ENCODE measurements around the gene MAN1A1.

MAN1A1 gene

DNA sequence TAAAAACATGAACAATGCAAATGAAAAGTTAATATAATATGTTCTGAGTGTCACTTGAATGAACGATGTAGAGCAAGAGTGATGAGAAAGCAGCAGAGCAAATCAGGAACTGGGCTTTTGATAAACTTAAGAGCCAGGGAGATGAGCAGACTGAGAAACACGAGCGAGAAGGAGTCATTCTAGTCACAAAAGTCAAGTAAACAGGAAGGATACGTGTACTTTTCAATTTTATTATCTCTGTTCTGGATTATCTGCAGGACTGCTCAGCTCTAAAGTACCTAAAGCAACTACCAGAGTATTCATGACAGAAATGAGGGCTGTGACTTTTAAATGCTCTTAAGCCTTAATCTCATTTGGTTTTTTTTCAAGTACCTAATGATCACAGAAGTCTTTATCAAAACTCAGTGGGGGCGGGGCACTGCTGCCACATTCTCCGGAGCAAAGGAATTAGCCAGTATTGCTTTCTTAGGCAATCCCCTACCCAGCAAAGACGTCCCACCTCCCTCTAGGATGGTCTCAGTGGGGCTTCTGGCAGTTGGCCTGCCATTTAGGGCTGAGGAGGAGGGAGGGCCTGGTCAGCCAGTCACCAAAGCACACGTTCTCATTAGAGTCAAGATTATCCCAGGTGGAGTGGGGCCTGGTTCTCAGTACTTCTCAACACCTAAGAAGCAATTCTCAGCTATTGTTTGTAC, 8.6 kb downstream of the MAN1A1 start:
- DNase-seq (ENCODE audit: extremely low read depth, low read depth): no peak
- TF ChIP-seq, protein P1, sequence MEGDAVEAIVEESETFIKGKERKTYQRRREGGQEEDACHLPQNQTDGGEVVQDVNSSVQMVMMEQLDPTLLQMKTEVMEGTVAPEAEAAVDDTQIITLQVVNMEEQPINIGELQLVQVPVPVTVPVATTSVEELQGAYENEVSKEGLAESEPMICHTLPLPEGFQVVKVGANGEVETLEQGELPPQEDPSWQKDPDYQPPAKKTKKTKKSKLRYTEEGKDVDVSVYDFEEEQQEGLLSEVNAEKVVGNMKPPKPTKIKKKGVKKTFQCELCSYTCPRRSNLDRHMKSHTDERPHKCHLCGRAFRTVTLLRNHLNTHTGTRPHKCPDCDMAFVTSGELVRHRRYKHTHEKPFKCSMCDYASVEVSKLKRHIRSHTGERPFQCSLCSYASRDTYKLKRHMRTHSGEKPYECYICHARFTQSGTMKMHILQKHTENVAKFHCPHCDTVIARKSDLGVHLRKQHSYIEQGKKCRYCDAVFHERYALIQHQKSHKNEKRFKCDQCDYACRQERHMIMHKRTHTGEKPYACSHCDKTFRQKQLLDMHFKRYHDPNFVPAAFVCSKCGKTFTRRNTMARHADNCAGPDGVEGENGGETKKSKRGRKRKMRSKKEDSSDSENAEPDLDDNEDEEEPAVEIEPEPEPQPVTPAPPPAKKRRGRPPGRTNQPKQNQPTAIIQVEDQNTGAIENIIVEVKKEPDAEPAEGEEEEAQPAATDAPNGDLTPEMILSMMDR (IDR thresholded peaks at IDR 0.05; ENCODE audit: low read depth, low read length, missing control alignments): no peak
- H3K4me3 ChIP-seq (replicated peaks; ENCODE audit: low read depth, low read length): no peak overlapping the region

DNA sequence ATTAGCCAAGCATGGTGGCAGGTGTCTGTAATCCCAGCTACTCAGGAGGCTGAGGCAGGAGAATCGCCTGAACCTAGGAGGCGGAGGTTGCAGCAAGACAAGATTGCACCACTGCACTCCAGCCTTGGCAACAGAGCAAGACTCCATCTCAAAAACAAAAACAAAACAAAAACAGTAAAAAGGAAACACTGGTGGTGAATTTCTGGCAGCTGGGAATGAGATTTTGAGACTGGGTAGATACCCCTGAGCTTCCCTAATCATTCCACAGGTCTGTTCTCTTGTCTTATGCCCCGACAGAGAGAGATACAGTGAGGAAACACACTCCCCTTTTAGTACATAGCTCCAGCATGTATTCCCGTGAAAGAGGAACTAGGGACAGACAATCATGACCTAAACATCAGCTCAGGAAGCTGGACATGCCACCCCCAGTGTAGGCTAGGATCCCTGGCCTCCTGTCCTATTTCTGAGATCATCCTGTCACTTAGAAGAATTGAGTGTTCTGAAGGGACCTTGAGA, 9.6 kb downstream of the MAN1A1 start:
- TF ChIP-seq, protein P1 (IDR thresholded peaks at IDR 0.05; ENCODE audit: low read depth, low read length, missing control alignments): no peak
- H3K4me3 ChIP-seq (replicated peaks; ENCODE audit: low read depth, low read length): no peak overlapping the region
- DNase-seq (ENCODE audit: extremely low read depth, low read depth): no peak

DNA sequence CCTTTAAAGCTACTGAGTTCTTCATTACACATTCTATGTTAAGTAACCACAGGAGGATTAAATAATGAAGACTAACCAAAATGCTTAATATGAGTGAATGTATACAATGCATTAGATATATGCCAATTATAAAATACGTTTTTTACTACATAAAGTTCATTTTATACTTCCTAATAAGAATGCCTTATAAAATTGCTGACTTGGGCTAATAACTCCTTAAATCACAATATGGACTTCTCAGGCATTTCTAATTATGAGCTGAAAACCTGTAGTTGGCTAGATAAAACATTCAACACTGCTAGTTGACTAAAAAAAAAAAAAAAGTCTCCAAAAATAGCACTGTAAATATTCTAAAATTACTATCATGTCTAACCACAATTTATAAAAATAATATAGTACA, 11.8 kb downstream of the MAN1A1 start:
- no peak overlapping the region for H3K4me3 ChIP-seq (replicated peaks; ENCODE audit: low read depth, low read length)
- DNase-seq (ENCODE audit: extremely low read depth, low read depth): no peak
- TF ChIP-seq, protein P1 (IDR thresholded peaks at IDR 0.05; ENCODE audit: low read depth, low read length, missing control alignments): no peak

GRCh38 chr6:119337252-119337651, 12.3 kb downstream of the MAN1A1 start:
- H3K4me3 ChIP-seq (replicated peaks; ENCODE audit: low read depth, low read length): no peak overlapping the region
- no peak for DNase-seq (ENCODE audit: extremely low read depth, low read depth)
- TF ChIP-seq, protein P1 (IDR thresholded peaks at IDR 0.05; ENCODE audit: low read depth, low read length, missing control alignments): no peak

GRCh38 chr6:119334535-119335264, 14.9 kb downstream of the MAN1A1 start:
- TF ChIP-seq, protein P1 (IDR thresholded peaks at IDR 0.05; ENCODE audit: low read depth, low read length, missing control alignments): no peak

DNA sequence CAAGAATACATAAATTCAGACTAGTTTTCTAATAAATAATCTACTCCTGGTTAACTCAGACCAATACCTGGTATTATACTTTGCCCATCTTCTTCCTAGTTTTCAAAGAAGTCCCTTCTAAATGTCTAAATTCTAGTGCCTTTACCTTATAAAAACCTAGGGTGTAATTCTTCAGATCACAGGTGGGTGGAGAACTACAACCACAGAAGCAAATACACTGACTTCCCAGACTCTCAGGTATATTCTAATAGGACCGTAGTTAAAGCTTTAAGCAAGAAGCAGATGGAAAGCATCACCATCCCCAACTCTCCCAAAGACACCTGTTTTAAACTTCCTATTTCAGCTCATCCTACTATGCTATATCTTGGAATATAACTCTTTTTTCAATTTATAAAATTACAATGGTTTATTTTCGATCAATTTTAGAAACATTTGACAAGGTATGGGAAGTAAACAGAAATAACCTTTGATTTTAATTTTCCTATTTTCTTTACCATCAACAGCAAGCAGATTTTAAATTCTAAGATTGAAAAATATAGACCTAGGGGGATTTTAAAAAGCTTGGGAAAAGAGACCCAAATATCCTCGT, 15.8 kb downstream of the MAN1A1 start:
- no peak overlapping the region for H3K4me3 ChIP-seq (replicated peaks; ENCODE audit: low read depth, low read length)
- TF ChIP-seq, protein P1 (IDR thresholded peaks at IDR 0.05; ENCODE audit: low read depth, low read length, missing control alignments): no peak
- no peak for DNase-seq (ENCODE audit: extremely low read depth, low read depth)

More at GRCh38 chr6:119334535-119335264, 14.9 kb downstream of the MAN1A1 start:
- H3K4me3 ChIP-seq (replicated peaks; ENCODE audit: low read depth, low read length): no peak overlapping the region
- no peak for DNase-seq (ENCODE audit: extremely low read depth, low read depth)

Data from HFF-Myc (cell line).